B cell (primary cell): ENCODE measurements around the gene ZNF606.

Source experiments
- CTCF ChIP-seq: fragments of 200-600 bp; IDR thresholded peaks from one replicate; pipeline ENCODE4 v1.8.0; 2022; ENCODE audit warnings: antibody characterized with exemption, mild to moderate bottlenecking
- EZH2 ChIP-seq: IDR thresholded peaks from 2 replicates; pipeline ENCODE4 v1.6.1; 2012; ENCODE audit warnings: borderline replicate concordance, low read depth, mild to moderate bottlenecking, moderate library complexity, low read length; ENCODE audit not compliant: insufficient read depth, poor library complexity, severe bottlenecking

- TF ChIP-seq CTCF: no peak
- TF ChIP-seq EZH2: no peak
Observed at GRCh38 chr19:57947088-57947418, 55.6 kb downstream of the ZNF606 start.
